Measurements from ENCODE around the gene SLC26A11. TPM values are rescaled to one million over a fixed set of nuclear protein-coding genes. Genes with fewer than 3 reads are reported as not detected.
"Not testable (repeated sequence)": the region's sequence is repeated elsewhere in the genome, so short reads cannot be mapped to it uniquely, and the experiment has no call there.

The SLC26A11 gene
- total RNA-seq, 1 donor = 0.27 TPM

GRCh38 chr17:80297996-80298560, 77.9 kb downstream of the SLC26A11 start:
- no peak for DNase-seq (ENCODE audit: low read depth in 2 of 3, low spot score in 2 of 3)

- not testable (repeated sequence) for DNase-seq (ENCODE audit: low read depth in 2 of 3, low spot score in 2 of 3)
Observed at GRCh38 chr17:80299350-80300100, 79.3 kb downstream of the SLC26A11 start.

GRCh38 chr17:80300756-80301155, 80.5 kb downstream of the SLC26A11 start:
- not testable (repeated sequence) for DNase-seq (ENCODE audit: low read depth in 2 of 3, low spot score in 2 of 3)

Other genes starting within 250 kb of the SLC26A11 start
- 14.0 TPM for gene TBC1D16, start 184.6 kb upstream of the SLC26A11 start, total RNA-seq
- gene CCDC40, start 183.8 kb upstream of the SLC26A11 start, total RNA-seq = 2.4 TPM
- gene GAA, start 118.8 kb upstream of the SLC26A11 start, total RNA-seq = 46.6 TPM
- gene EIF4A3, start 73.3 kb upstream of the SLC26A11 start, total RNA-seq = 91.0 TPM
- gene CARD14, start 50.4 kb upstream of the SLC26A11 start, total RNA-seq = not detected
- gene SGSH, start 94 bp upstream of the SLC26A11 start, total RNA-seq = 0.81 TPM
- 142 TPM for gene RNF213, start 40.4 kb downstream of the SLC26A11 start, total RNA-seq
- gene ENDOV, start 194.7 kb downstream of the SLC26A11 start, total RNA-seq = 15.1 TPM

Measured in hematopoietic multipotent progenitor cell (in vitro differentiated cells).